GM18498 (cell line): ENCODE data around the gene MAP2.
A peak's percentile ranks its signal among the peaks of the same experiment; 100 is the strongest.

ENCODE experiments used
- ATAC-seq: cut with Tn5 transposase; IDR thresholded peaks from one replicate; pipeline ENCODE4 v1.9.1; 2021; ENCODE audit warnings: mild to moderate bottlenecking, moderate library complexity; ENCODE audit not compliant: unreplicated experiment

Gene MAP2

GRCh38 chr2:209690029-209690754, 266.3 kb downstream of the MAP2 start:
- ATAC-seq: no peak

GRCh38 chr2:209694748-209695147, 270.9 kb downstream of the MAP2 start:
- no peak for ATAC-seq

GRCh38 chr2:209696836-209697711, 273.2 kb downstream of the MAP2 start:
- peak; percentile 80 for ATAC-seq

- ATAC-seq: no peak
These were observed 278.9 kb downstream of the MAP2 start for GRCh38 chr2:209702775-209703174.

GRCh38 chr2:209713219-209713618, 289.4 kb downstream of the MAP2 start:
- no peak for ATAC-seq

- ATAC-seq: no peak
These were observed 295.2 kb downstream of the MAP2 start for GRCh38 chr2:209719034-209719433.

- ATAC-seq: no peak
These were observed 297.6 kb downstream of the MAP2 start for GRCh38 chr2:209721497-209721896.

GRCh38 chr2:209726311-209726710, 302.5 kb downstream of the MAP2 start:
- ATAC-seq: no peak

- ATAC-seq: no peak
These were observed 303.2 kb downstream of the MAP2 start for GRCh38 chr2:209727077-209727476.

- ATAC-seq: no peak
These were observed 311.0 kb downstream of the MAP2 start for GRCh38 chr2:209734805-209735204.

- ATAC-seq: no peak
These were observed 318.1 kb downstream of the MAP2 start for GRCh38 chr2:209741953-209742352.

GRCh38 chr2:209753020-209753419, 329.2 kb downstream of the MAP2 start:
- no peak for ATAC-seq

- ATAC-seq: no peak
These were observed 333.3 kb downstream of the MAP2 start for GRCh38 chr2:209757163-209757562.

GRCh38 chr2:209761566-209761965, 337.7 kb downstream of the MAP2 start:
- ATAC-seq: no peak

GRCh38 chr2:209762563-209762962, 338.7 kb downstream of the MAP2 start:
- no peak for ATAC-seq

- ATAC-seq: no peak
These were observed 339.3 kb downstream of the MAP2 start for GRCh38 chr2:209763106-209763505.

- ATAC-seq: no peak
These were observed 342.8 kb downstream of the MAP2 start for GRCh38 chr2:209766613-209767012.

- ATAC-seq: no peak
These were observed 343.5 kb downstream of the MAP2 start for GRCh38 chr2:209767316-209767715.

GRCh38 chr2:209768557-209768956, 344.7 kb downstream of the MAP2 start:
- no peak for ATAC-seq

- ATAC-seq: peak; percentile 80
These were observed 347.8 kb downstream of the MAP2 start, which contains the start of gene UNC80 for GRCh38 chr2:209771474-209772289. UNC80 (plus strand) TSS chr2:209771832; CDS start chr2:209772073, 241 bp downstream.

- ATAC-seq: no peak
These were observed 348.4 kb downstream of the MAP2 start for GRCh38 chr2:209772290-209772685.
